ENCODE measurements around the gene PDZD4. TPM values are rescaled to one million over a fixed set of nuclear protein-coding genes. Genes with fewer than 3 reads are reported as not detected.

The PDZD4 gene
- polyA plus RNA-seq, 3 donors = 1.5 to 2.7 (median 2.1) TPM

DNA sequence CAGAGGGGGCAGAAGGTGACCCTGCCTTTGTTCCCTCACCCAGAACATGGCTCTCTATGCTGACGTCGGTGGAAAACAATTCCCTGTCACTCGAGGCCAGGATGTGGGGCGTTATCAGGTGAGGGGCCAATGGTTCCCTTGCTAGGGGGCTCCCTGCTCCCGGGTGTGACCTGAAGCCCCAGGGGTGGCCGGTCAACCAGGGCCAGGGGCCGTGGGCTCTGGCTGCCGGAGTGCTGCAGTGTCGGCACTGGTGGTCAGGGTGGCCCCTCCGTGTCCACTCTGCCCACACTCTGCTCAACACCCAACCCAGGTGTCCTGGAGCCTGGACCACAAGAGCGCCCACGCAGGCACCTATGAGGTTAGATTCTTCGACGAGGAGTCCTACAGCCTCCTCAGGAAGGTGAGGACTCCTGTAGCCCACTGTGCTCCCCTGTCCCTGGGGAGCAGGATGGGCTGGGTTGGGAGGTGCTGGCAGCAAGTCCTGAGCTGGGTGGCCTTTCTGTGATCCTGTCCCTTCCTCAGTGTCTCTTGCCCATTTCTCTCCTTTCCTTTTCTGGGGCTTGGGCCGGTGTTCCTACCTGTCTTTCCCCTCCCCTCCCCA is 32.8 kb downstream of the PDZD4 start:
- no peak overlapping the region for H3K27ac ChIP-seq (ENCODE audit: low read depth, low read length)
- WGBS, 3 donors = 84 to 93% (median 92%) methylated on average over 8 to 15 of the region's 15 CpGs

DNA sequence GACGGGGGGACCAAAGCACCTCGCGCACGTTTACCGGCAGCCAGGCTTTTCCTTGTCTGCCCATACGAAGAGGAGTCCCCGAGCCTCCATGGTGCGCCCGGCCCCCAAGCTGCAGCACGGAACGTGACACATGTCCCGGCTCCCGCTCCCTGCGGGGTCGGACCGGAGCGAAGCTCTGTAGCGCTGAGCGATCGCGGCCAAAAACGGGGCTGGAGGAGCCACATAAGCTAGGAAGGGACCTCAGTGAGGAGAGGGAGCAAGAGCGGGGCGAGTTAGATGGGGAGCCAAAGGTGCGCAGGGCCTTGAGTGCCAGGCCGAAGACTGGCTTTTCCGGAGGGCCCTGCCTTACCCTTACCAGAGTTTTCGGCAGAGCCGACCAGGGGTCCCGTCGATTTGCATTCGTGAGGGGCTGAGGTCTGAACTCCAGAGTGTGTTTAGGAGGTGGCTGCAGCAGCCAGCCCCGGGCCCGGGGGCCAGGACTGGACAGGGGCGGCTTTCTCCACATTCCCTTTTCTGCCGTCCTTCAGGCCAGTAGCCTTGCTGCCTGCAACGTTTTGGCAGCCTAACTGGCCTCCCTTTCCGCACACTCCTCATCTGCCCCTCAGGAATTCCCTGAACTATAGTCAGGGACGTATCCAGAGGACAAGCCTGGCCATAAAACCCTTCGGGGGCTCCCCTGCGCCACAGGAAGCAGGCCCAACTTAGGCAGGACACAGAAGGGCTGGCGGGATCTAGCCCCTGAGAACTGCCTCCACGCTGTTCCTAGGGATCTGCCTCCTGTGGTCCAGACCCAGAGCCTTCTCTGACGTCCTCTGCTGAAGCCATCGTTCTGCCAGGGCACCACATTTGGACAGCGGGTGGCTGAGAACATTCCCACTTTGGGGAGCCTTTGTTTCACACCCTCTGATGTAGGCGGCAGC is 35.2 kb downstream of the PDZD4 start:
- 3 to 38% (median 7%) methylated on average over 27 to 47 of the region's 47 CpGs for WGBS, 3 donors
- no peak overlapping the region for H3K27ac ChIP-seq (ENCODE audit: low read depth, low read length)

DNA sequence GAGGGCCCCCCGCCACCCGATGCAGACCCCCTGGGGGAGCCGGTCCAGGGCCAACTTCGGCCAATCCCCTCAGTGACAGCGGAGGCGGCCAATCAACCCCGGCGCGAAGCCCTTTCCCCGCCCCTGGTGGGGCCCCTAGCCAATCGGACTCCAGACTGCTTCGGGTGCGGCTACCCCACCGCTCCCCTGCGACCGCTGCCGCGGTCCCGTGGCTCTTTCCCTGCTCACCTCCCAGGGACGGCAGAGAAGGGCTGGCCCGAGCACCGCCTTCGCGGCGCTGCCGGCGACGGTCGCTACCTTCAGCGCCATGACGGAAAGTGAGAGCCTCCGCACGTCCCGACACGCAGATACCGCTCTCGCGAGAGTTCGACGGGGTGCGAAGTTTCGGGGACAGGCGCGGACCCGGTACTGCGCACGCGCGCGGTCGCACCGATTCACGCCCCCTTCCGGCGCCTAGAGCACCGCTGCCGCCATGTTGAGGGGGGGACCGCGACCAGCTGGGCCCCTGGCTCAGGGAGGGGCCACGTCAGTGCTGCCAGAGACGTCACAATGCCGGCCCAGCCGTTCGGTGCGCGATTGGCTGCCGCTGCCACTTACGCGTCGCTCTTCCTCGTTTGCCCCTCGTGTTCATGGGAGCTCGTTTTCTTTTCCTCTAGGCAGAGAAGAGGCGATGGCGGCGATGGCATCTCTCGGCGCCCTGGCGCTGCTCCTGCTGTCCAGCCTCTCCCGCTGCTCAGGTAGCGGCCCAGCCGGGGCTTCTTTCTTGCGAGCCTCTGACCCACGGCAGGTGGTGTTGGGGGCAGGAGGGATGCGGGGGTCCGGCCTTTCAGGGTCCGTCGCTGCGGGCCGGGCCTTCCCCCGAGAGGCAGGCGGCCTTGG is 36.1 kb downstream of the PDZD4 start, which contains the start of the genes IDH3G and SSR4:
Gene IDH3G (minus strand): TSS at position 358 of the 879 bp plus-strand sequence. CDS start 49 bp downstream, at position 309.
Gene SSR4 (plus strand): TSS at position 651 of the 879 bp plus-strand sequence. CDS start 20 bp downstream, at position 671.
- peak within 1 kb of the TSS; percentile 19 for H3K27ac ChIP-seq (ENCODE audit: low read depth, low read length)
- 1 to 23% (median 1%) methylated on average over 32 to 91 of the region's 92 CpGs for WGBS, 3 donors

DNA sequence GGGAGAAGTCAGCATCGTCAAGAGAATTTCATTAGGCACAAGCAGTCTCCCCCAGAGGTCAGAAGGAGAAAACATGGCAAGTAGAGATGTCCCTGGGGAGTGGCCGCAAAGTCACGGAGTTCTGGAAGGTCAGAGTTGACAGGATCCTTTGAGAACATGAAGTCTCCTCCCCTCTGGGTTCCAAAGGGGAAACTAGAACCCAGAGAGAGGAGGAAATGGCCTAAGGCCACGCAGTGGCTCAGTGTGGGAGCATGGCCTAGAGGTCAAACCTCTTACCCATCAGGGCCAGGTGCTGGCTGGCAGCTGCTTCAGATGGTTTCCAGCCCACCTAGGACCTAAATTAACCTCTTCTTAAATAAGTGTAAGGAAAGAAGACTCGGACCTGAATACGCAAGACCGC is 37.1 kb downstream of the PDZD4 start:
- 11 to 39% (median 14%) methylated on average over 6 to 7 of the region's 7 CpGs for WGBS, 3 donors

DNA sequence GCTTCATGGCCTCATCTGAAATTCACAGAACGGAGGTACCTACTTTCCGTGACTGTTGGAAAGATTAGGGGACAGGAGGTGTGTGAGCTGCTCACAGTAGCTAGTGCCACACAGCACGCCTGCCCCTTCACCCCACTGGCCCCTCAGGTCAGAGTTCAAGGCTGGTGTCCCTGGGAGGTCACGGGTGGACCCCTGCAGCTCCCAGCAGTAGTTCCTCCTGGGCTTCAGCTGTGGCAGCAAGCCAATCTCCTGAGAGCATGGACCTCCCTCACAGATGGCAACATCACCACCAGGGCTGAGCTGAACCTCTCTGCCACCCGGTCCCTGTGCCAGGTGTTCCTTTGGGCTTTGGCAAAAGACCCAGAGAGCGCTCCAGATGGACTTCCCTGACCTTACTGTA is 38.0 kb downstream of the PDZD4 start:
- no peak overlapping the region for H3K27ac ChIP-seq (ENCODE audit: low read depth, low read length)

More for the DNA sequence above, 37.1 kb downstream of the PDZD4 start:
- H3K27ac ChIP-seq (ENCODE audit: low read depth, low read length) = no peak overlapping the region

DNA sequence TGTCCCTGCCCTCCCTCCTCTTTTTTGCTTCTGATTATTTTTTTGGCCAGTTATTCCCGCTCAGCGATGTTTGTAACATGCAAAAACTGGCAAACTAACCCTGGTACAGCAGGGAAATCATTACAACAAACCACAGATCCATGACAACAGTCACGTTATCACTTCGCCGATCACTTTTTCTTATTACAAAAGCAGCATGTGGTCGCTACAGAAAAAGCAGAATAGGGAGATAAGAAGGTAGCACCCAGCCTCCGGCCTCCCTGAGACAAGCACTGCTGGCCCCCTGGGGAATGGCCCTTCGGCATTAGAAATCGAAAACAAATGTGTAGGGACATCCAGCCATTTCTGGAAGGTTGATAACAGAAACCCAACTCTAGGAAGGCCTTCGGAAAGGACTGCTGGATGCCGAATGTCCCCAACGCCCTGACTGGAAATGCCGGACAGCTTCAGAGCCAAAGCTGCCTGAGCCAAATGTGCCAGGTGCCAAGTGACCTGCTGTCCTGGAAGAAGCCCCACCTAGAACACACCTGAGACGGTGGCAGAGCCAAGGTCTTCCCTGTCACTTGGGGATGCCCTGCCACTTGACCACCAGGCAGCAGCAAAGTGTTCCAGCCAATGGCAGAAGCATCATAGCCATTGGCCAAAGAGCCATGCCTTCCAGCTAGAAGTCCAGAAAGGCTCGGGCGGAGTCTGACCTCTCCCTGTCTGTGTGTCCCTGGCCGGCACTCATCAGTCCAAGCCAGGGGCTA is 39.1 kb downstream of the PDZD4 start:
- 84 to 89% (median 85%) methylated on average over 15 to 17 of the region's 17 CpGs for WGBS, 3 donors
- no peak overlapping the region for H3K27ac ChIP-seq (ENCODE audit: low read depth, low read length)

More for the DNA sequence above, 38.0 kb downstream of the PDZD4 start:
- WGBS, 3 donors = 82 to 89% (median 86%) methylated on average over 6 of the region's 6 CpGs

DNA sequence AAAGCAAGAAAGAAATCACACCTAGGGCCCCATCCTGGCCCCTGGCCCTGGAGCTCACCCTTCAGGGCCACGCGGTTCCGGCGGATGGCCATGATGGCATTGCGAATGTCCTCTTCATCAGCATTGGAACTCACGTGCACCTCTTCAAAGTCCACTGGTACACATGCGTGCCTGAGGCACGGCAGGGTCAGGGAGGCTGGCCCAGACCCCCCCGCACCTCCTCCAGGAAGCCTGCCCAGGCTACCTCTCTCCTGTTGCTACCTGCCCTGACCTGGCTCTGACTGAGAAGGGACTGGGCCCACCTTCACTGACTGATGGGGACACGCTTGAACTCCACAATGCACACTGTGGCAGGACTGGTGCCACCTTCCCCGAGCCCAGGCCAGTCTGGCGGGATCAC is 40.7 kb downstream of the PDZD4 start:
- 90 to 95% (median 93%) methylated on average over 10 to 12 of the region's 12 CpGs for WGBS, 3 donors
- no peak overlapping the region for H3K27ac ChIP-seq (ENCODE audit: low read depth, low read length)

DNA sequence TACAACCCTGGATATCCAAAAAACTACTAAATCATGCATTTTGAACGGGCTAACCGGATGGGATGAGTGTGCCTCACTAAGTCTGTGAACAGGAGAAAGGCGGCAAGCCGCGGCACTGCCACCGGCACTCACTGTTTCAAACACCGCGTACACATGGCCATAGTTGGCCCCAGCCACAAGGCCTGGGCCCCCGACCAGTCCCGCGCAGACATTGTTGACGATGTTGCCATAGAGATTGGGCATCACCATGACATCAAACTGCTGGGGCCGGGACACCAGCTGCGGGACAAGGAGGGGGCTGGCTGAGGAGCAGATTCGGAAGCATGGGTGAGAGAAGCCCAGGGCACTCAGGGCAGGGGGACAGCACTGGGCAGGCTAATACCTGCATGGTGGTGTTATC is 43.7 kb downstream of the PDZD4 start:
- WGBS, 3 donors = 85 to 89% (median 87%) methylated on average over 10 to 15 of the region's 15 CpGs

DNA sequence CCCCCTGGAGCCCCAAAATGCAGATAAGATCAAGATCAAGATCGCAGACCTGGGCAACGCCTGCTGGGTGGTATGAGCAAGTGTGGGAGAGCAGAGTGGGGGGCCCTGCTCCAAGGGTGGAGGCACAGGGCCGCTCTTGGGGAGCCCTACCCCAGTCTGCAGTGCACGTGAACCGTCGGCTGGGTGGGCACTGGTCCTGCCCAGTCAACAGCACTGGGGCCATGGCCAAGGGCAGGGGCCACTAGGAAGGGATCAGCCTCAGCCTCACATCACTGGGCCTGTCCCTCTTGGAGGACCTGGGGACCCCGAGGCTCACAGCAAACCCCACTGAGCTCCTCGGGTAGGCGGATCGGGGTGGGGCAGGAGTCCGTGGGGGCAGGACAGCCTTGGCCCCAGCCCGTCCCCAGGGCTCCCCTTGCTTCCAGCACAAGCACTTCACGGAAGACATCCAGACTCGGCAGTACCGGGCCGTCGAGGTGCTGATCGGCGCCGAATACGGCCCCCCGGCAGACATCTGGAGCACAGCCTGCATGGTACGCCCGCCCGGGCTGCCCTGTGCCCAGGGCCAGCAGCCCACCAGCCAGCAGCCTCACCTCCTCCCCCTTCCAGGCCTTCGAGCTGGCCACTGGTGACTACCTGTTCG is 45.9 kb downstream of the PDZD4 start:
- 90 to 93% (median 92%) methylated on average over 13 to 27 of the region's 27 CpGs for WGBS, 3 donors
- no peak overlapping the region for H3K27ac ChIP-seq (ENCODE audit: low read depth, low read length)

More for the DNA sequence above, 43.7 kb downstream of the PDZD4 start:
- no peak overlapping the region for H3K27ac ChIP-seq (ENCODE audit: low read depth, low read length)

DNA sequence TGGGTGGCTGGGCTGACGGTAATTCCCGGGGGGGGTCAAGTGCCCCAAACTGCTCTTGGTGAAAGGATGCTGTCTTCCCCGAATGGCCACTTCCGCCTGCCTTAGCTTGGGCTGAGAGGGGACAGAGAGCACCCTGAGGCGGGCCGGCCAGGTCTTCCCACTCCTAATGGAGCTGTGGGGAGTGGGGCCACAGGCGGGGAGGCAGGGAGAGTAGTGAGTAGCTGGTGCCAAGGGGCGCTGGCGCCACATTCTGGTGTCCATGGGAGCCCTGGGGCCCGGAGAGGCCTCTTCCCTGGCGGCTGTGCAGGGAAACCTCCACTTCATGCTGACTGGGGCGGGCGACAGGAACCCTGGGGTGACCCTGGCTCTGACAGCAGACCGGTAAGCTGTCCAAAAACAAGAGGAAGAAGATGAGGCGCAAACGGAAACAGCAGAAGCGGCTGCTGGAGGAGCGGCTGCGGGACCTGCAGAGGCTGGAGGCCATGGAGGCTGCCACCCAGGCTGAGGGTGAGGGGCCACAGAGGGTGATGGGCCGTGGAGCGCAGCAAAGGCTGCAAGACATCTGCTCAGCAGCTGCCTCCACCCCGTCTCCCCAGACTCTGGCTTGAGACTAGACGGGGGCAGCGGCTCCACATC is 46.8 kb downstream of the PDZD4 start:
- WGBS, 3 donors = 74 to 93% (median 78%) methylated on average over 17 to 24 of the region's 24 CpGs
- H3K27ac ChIP-seq (ENCODE audit: low read depth, low read length) = no peak overlapping the region

DNA sequence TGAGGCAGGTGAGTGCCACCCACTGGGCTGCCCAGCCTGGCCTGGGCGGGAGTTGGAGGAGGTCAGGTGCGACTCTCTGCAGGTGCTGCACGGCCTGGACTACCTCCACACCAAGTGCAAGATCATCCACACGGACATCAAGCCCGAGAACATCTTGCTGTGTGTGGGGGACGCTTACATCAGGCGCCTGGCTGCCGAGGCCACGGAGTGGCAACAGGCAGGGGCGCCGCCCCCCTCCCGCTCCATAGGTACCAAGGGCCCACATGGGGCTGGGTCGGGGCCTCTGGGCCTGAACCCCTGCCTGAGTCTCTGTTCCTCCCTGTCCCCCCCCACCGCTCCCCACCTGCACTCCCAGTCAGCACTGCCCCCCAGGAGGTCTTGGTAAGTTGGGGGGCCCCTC is 47.5 kb downstream of the PDZD4 start:
- H3K27ac ChIP-seq (ENCODE audit: low read depth, low read length) = no peak overlapping the region
- 89 to 97% (median 96%) methylated on average over 7 to 13 of the region's 14 CpGs for WGBS, 3 donors

DNA sequence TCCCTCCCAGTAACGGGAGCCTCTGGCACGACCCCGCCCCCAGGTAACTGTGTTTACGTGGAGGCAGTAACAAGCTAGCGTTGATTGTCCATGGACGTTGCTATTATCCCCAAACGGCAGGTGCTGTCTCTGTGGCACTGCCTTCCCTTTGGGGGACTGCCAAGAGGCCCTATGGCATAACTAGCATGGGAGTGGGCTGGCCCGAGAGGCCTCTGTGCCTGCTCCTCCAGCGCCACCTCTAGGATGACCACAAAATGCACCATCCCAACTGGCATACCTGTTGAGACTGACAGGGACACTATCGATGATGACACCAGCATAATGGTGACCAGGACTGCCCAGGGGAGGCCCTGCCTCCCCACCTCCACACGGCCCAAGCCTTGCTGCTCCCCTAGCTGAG is 48.0 kb downstream of the PDZD4 start:
- 67 to 75% (median 70%) methylated on average over 2 to 11 of the region's 11 CpGs for WGBS, 3 donors
- H3K27ac ChIP-seq (ENCODE audit: low read depth, low read length) = no peak overlapping the region

DNA sequence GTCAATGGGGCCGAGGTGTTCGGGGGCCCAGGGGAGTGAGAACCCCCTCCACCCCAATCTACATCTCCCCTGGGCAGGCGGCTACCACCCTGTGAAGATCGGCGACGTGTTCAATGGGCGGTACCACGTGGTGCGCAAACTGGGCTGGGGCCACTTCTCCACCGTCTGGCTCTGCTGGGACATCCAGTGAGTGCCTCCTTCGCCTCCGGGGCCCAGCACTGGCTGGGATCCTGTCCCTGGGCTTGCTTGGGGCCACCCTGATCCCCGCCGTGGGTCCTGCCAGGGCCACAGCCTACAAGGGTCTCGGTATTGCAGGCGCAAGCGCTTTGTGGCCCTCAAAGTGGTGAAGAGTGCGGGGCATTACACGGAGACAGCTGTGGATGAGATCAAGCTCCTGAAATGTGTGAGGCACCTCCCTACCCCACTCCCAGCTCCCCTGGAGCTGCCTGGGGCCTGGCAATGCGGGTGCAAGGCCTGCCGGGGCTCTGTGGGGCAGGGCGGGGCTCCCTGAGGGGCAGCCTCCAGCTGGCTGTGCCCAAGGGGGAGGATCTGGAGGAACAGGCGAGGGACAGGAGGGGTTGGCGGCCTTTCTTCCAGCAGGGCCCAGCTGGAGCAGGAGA is 48.8 kb downstream of the PDZD4 start:
- 72 to 81% (median 77%) methylated on average over 15 to 23 of the region's 24 CpGs for WGBS, 3 donors
- no peak overlapping the region for H3K27ac ChIP-seq (ENCODE audit: low read depth, low read length)

DNA sequence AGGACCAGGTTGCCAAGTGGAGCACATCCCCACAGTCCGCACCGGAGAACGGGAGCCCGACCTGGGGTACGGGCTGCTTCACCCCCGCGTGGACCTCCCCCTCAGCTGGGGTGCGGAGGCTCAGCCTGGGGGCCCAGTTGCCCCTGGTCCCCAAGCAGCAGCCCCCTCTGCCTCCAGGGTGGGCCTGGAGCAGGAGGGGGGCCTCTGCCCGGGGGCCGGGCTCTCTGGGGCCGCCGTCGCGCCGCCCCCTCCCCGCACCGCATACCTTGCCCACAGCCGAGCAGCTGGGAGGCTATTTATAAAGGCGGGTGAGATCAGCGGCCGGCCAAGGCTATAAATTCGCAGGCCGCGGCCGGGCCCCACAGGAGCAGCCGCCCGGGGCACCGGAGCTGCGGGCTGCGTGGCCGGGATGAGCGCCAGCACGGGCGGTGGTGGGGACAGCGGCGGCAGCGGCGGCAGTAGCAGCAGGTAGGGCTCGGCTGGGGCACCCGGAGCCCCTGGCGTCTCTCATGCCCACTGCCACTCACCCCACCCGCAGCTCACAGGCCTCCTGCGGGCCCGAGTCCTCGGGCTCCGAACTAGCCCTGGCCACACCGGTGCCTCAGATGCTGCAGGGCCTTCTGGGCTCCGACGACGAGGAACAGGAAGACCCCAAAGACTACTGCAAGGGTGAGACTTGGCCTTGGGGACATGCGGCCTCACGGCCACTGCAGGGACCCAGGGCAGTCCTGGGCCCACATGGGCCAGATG is 49.5 kb downstream of the PDZD4 start, which contains the start of gene SRPK3:
Gene SRPK3 (plus strand): TSS at position 364 of the 750 bp plus-strand sequence. CDS start 46 bp downstream, at position 410.
- H3K27ac ChIP-seq (ENCODE audit: low read depth, low read length) = no peak within 1 kb of the TSS
- 19 to 58% (median 37%) methylated on average over 19 to 52 of the region's 52 CpGs for WGBS, 3 donors

DNA sequence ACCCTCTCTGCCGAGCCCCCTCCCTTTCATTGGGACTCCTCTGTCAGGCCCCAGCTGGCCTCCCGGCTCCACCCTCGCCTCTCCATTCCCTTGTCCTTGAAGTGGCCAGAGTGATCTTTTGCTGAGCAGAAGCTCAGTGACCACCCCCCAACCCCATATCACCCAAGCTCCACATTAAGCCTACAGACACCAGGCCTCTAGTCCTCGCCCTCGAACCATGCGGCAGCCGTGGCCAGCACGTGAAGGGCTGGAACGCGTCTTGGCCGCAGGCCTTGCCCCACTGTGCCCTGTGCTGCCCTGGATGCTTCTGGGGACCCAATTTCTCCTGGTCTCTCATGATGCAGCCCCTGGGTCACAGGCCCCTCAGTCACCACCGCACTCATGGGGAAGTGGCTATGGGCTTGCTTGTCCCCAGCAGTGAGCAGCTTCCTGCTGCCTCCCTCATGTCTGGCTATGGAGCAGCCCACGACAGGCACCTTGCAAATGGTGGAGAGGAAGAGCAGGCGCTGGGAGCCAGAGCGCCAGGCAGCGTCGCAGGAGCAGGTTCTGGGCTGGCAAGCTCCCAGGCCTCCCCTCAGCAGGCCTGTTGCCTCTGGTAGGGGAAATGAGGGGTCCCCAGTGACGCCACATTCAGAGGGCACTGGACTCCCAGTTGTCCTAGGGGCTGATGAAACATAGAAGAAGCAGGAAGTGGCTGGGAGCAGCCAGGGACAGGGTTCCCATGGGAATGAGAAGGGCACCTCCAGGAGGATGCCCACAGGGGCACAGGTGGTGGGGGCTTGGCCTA is 50.3 kb downstream of the PDZD4 start:
- no peak overlapping the region for H3K27ac ChIP-seq (ENCODE audit: low read depth, low read length)
- 66 to 74% (median 72%) methylated on average over 18 of the region's 18 CpGs for WGBS, 3 donors
